SIG-M5 treated with dmso at 0.1 percent for 504 hours (cell line): ENCODE data around the gene IFT80.
"Not testable (repeated sequence)": the region's sequence is repeated elsewhere in the genome, so short reads cannot be mapped to it uniquely, and the experiment has no call there.

Experiments used
- DNase-seq: peaks from one replicate; lab custom pipeline; 2025; ENCODE audit not compliant: unreplicated experiment; lab: John Stamatoyannopoulos, UW

The IFT80 gene

DNA sequence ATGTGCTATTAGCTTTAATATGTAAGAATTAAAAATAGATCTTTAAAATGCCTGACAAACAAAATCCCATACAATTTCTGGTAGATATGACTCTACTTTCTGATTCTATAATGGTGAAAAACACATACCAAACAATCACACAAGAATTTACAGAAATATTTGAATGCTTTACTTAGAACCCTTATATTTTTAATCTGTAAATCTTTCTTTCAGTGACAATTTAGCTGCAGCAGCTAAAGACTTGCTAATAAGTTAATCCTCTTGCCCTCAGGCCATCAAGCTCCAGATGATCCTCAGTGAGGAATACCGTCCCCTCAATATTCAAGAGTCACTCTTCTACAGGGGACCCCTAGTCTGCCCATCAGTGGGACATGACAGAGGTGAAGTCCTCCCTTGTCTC lies 118.2 kb downstream of the IFT80 start:
- no peak for DNase-seq

DNA sequence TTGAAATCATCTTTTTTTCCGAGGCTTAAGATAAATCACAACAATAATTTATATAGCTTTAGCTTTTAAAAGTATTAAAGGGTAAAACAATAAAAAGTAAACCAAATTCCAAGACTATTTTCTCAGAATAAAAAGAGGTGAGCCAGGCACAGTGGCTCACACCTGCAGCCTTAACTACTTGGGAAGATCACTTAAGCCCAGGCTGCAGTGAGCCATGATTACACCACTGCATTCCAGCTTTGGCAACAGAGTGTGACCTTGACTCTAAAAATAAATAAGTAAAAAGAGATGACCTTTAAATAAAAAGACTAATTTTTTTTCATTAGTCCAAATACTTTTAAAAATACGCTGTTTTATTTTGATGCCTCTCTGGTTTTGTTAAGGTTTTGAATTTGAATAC lies 119.4 kb downstream of the IFT80 start:
- DNase-seq = no peak

DNA sequence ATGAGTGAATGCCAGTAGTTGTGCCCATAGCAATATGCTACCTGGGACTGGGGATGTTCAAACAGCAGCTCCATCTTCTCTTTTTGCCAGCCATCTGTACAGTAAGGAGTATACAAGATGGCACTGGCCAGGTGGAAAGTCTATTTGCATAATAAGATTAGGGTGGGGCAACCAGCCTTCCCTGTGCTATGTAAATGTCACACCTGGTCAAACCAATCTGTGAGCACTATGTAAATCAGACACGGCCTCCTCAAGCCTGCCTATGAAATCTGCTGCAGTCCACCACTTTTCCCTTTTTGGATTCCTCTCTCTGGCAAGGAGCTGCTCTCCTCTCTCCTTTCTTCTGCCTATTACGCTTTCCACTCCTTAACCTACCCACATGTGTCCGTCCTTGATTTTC lies 120.8 kb downstream of the IFT80 start:
- DNase-seq = no peak

DNA sequence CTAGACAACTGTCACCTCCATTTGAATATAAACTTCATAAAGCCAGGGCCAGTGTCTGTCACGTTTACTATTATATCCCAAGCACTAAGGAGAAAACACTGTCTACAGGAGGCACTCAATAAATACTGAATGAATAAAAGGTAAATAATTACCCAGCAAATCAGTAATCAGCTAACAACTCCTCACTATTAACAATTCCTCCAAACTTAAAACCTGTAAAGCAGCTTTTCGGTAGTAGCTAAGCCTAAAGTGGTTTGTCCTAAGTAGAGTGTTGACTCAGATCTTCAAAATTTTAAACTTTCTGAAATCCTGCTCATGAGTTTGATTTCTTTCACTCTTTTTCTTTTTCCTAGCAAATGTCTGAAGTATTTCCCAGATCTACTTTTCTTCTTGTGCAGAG lies 133.9 kb downstream of the IFT80 start:
- DNase-seq = peak; percentile 18

DNA sequence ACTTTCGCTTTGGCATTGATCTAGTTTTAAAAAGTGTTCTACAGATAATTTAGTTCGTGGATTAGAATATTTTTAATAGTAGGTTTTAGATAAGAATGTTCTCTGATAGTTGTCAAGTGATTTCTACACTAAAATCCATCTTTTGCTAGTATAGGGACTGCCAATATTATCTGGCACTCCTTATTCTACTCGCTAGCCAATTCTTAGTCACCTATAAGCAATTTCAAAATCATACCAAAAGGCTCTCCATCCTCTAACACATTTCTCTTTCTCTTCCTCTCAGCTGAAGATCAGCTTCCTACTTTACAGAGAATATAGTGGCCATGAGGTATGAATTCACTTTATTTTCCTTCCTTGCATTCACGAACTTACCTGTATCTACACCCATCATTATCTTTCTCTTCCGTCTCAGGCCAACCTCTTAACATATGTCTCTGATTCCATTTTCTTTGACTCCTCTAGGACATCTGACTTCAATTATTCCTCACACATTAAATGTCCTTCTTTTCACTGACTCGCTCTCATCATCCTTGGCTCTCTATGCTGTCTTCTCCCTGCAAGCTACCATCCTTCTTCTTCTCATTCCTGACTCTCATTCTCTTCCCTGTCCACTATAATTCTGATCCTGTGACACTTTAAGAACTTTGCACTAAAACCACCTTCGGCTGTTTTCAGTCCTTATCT lies 138.3 kb downstream of the IFT80 start:
- DNase-seq = no peak

DNA sequence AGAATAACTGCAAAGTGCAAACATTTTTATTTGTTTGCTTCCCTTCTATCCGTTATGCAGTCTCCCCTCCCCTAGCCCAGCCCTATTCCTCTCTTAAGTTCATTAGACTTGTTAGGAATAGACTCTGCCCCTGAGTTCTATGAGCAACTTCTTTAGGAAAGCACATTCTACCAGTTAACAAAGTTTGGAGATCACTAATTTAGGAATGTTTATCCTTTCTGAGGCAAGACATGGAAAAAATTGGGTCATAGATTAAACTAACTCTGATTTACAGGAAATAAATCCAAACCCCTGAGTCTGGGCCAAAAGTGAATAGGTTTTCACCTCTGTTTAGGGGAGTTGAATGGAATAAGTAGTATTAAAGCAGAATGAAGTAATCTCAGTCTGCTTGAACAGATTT lies 139.4 kb downstream of the IFT80 start:
- DNase-seq = no peak

DNA sequence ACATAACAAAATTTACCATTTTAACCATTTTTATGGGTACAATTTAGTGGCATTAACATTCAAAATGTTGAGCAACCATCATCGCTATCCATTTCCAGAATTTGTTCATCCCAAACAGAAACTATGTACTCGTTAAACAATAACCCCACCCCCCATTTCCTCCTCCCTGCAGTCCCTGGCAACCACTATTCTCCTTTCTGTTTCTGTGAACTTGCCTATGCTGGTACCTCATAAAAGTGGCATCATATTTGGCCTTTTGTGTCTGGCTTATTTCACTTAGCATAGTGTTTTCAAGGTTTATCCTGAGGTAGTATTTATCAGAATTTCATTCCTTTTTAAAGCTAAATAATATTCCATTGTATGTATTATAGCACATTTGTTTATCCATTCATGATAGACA lies 141.4 kb downstream of the IFT80 start:
- DNase-seq = no peak

DNA sequence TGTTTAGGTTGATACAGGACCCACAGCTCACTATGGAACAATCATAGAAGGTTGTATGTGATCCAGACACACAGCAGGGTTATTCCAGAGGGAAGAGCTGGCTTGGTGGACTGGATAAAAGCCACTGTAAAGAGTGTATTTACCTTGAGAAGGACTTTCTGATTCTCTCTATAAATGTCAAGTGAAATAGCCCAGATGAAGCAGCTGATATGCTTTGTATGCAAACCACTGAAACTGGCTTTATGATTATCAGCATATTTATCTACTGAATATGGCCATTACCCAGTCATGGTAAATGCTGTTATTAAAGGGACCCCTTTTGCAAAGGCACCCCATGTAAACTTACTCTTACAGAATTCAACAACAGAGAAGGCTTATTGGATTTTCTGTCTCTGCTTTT lies 145.7 kb downstream of the IFT80 start:
- DNase-seq = no peak

DNA sequence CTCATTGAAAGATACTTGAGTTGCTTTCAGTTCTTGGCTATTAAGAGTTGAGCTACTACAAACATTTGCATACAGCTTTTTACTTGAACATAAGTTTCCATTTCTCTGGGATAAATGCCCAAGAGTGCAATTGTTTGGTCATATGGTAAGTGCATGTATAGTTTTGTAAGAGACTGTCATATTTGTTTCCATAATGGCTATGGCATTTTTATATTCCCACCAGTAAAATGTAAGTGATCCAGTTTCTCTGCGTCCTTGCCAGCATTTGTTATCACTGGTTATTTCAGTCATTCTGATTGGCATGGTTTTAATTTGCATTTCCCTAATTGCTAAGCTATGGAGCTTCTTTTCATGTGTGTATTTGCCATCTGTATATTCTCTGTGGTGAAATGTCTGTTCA lies 151.3 kb downstream of the IFT80 start:
- no peak for DNase-seq

DNA sequence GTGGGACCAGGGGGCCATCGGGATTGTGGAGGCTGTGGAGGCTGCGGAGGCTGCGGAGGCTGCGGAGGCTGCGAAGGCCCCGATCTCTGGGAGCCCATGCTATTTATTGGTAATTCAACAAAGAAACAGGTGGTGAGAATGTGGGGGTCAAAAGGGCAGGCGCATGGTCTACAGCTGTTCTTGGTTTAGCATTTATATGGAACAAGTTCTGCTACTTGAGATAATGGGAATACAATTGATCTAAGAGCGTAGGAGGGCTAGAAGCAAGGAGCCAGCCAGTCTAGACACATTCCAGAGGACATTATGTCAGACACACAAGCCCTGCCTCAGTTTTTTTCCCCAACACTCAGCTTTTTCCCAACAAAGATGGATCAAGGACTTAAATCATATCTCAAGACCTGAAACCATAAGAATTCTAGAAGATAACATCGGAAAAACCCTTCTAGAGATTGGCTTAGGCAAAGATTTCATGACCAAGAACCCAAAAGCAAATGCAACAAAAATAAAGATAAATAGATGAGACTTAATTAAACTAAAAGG lies 153.7 kb downstream of the IFT80 start:
- DNase-seq = no peak

DNA sequence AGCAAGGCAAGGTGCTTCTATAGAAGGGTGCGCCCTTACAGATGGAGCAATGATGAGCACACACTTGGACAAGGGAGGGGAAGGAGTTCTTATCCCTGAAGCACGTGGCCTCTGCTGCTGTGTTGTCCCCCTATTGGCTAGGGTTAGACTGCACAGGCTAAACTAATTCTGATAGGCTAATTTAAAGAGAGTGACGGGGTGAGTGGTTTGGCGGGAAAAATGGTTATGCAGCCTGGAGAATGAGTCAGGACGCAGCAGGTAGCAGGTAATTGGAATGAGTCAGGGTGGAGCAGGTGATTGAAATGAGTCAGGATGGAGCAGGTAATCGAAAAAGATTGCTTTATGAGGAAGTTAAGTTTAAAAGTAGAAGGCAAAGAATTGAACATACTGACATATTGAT lies 158.3 kb downstream of the IFT80 start:
- not testable (repeated sequence) for DNase-seq

DNA sequence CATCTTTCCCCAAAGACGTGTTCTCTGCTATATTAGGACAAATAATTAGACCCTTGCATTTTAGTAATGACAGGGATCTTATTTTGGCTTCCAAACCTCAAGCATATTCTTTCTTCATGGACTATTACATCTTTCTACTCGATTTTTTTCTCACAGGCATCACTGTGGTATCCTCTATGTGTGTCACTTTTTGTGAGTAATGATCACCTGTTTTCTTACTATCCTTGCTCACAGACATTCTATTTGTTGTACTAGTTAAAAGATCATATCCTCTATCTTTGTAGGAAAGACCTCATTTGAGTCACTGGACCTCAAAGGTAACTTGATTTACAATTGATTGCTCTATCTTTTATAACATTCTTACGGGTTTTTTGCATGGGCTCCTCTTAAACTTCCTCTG lies 167.0 kb downstream of the IFT80 start:
- no peak for DNase-seq

DNA sequence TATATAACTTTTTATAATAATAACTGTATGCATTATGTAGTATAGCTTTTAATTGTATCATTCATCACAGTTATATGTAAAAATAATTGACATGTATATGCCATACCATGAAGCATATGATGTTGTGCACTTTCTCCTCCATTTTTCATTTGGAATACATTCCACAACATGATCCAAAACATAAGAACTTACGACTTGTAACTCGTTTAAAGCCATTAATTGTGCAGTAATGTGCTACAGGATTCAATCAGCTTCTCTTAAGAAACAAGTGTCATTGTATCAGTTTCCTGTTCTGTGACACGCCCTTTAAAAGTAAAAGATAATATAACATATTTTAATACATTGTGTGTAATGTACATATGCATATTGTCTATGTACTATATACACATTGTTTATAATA lies 171.6 kb downstream of the IFT80 start:
- no peak for DNase-seq

DNA sequence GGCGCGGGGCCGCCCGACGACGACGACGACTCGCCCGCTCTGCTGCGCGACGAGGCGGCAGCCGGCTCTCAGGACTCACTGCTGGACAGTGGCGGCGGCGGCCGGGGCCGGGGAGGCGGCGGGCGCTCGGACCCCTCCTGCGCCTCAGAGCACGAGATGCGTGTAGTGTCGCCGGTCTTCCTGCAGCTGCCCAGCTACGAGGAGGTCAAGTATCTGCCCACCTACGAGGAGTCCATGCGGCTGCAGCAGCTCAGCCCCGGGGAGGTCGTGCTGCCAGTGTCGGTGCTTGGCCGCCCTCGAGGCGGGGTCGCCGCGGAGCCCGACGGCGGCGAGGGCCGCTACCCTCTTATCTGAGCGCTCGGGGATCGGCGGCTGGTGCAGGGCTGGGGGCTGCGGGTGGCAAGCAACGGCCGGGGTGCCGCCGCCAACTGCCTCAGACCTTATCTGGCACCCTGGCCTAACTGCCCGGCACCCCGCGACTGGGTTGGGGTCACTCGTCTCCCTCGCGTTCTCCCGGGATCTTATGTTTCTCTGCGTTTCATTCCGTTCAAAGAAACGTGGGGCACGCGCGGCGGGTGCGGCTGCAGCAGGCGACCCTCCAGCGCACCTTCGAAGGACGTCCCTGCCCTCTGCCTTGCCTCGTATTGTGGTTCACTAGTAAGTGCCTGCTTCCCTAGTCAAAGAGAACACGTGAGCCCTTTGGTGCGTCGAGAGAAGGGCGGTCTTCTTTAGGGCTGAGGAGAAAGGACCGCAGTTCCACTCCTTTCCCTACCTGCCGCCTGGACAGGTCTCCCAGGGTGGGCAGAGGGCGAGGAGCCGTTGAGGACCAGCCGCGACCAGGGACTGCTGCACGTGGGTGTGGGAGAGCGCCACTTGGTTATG lies 172.8 kb downstream of the IFT80 start:
- peak; percentile 31 for DNase-seq

DNA sequence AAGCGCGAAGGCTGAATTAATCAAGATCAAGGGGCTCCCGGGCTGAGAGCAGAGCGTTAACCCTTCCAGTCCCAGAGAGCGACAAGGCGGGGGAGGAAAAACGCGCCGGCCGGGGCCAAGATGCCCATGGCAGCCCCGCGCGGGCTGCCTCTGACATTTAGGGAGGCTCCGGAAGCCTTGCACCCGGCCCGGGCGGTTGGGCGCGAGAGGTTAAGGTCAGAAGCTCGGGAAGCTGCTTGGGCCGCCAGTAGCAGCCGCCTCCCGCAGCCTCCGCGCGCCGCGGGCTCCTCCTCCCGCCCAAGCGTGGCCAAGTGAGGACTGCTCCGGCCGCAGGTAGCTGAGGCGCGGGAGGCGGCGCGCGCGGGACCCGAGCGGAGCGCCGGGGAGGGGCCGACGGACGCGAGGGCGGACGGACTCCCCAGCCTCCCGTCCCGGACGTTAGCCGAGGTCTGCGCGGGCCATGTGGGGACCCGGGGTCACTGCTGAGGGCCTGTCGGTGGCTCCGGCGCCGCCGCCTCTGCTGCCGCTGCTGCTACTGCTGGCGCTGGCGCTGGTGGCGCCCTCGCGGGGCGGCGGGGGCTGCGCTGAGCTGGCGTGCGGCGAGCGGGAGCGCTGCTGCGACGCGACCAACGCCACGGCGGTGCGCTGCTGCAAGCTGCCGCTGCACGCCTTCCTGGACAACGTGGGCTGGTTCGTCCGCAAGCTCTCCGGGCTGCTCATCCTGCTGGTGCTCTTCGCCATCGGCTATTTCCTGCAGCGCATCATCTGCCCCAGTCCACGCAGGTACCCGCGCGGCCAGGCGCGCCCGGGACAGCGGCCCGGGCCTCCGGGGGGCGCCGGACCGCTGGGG lies 173.6 kb downstream of the IFT80 start, which contains the start of gene C3orf80:
Gene C3orf80, plus strand, starts transcription at position 247 of the 850 bp plus-strand sequence. Its CDS starts 214 bp downstream, at position 461.
- DNase-seq = peak; percentile 39

DNA sequence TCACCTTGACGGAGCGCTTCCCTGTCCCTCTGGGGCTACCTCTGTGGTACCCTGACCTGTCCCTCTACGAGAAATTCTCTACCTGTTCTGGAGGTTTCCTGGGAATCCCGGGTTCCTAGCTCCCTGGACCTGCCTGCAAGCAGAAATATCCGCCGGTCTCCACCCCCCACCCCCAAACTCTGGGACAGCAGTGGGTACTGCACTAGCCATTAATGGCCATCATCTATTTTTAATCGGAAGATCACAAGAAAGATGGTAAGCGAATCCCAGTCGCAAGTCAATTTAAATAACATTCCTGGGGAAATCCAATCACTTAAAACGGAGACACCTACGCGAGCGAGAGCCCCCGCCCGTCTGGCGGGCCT lies 174.2 kb downstream of the IFT80 start:
- no peak for DNase-seq

DNA sequence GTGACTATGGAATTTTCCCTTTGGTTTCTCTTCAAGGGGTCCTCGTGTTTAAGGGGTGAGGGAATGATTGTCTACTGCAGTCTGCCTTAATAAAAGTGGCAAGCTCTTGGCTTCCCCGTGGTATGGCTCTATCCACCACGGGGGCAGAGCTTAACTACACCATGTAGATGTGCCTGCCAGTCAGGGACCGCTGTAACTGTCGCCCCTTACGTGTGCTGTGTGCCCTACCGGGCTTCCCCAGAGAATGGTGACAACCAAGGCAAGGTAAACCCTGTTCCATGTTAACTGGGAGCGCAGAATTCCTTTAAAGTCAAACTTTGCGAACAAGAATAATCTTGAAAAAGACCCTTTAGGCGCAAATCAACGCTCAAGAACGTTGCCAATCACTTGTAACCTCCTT lies 174.8 kb downstream of the IFT80 start:
- no peak for DNase-seq

DNA sequence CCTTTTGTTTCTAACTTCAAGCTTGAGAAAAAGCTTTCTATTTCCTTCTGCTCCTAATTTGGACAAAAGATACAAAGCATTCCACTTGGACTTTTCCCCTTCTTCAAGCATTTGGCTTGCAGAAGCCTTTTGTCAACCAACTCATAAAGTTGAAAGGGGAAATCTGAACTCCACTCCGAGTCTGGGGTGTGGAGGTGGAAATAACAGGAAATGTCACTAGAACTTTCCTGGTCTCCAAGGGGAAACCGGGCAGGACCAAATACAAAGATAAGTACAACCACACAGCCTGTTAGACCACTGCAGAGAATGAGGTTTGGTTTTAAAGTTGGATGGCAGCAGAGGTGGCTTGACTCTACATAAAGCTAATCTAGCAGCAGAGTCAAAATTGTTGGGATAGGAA lies 178.0 kb downstream of the IFT80 start:
- DNase-seq = no peak

DNA sequence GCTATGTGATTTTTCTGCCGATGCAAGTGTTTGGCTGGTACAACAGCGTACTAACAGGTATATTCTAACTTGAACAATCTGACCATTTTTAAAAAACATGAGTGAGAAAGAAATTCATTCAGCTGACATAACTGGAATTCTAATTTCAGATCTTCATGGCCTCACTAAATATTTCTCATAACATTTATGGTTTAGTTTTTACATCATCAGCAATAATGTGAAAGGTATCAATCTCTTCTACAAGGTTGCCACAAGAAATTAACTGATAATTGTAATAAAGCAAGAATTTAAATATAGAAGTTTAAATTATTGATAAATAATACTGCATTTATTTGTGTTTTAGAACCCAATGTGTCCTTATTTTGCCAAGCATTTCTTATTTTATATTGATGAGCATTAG lies 179.0 kb downstream of the IFT80 start:
- no peak for DNase-seq

DNA sequence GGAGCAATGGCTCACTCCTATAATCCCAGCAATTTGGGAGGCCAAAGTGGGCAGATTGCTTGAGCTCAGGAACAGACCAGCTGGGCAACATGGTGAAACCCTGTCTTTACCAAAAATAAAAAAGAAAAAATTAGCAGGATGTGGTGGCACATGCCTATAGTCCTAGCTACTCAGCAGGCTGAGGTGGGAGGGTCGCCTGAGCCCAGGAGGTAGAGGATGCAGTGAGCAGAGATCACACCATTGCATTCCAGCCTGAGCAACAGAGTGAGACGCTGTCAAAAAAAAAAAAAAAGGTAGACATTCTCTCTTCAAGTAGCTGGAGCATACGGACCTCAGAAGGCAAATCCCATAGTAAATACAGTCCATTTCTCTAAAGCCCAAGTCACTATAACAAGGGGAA lies 180.9 kb downstream of the IFT80 start:
- no peak for DNase-seq

DNA sequence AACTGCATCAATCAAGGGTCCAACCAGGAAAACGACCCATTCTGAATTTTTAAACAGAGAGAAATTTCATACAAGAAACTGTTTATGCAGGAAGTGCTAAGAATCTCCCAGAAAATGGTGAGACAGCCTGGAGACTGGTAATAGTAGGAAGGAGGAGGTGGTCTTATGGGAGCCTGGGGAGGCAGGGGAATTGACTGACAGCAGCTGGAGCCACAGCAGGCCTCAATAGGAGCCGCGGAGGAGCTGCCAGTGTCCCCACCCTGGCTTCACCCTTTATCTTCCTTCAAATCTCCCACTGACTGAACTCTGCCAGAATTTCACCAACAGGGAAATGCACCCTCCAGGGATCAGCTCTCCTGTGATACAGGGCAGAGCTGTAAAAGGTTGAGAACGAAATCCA lies 181.3 kb downstream of the IFT80 start:
- no peak for DNase-seq
